ENCODE measurements around the gene BACH2. TPM values are rescaled to one million over a fixed set of nuclear protein-coding genes. Genes with fewer than 3 reads are reported as not detected.

Gene BACH2
- total and polyA plus RNA-seq, 7 donors: 0.12 to 16.9 (median 5.9) TPM

DNA sequence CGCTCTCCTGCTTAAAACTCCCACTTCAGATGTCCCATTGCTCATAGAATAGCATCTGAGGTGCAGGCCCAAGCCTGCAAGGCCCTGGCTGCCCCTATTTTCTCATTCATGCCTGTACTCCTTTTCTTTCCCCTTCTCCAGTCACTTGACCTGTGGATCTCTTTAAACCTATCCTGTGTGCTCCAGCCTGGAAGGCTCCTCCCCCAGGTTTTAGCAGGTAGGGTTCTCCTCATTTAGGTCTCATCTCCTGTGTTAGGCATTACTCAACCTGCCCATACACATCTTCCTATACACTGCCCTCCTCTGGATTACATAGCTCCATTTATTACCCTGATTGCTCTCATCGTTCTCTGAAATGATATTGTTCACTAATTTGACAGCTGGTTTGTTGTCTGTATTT lies 185.3 kb downstream of the BACH2 start:
- no peak for DNase-seq
- TF ChIP-seq, protein P1, sequence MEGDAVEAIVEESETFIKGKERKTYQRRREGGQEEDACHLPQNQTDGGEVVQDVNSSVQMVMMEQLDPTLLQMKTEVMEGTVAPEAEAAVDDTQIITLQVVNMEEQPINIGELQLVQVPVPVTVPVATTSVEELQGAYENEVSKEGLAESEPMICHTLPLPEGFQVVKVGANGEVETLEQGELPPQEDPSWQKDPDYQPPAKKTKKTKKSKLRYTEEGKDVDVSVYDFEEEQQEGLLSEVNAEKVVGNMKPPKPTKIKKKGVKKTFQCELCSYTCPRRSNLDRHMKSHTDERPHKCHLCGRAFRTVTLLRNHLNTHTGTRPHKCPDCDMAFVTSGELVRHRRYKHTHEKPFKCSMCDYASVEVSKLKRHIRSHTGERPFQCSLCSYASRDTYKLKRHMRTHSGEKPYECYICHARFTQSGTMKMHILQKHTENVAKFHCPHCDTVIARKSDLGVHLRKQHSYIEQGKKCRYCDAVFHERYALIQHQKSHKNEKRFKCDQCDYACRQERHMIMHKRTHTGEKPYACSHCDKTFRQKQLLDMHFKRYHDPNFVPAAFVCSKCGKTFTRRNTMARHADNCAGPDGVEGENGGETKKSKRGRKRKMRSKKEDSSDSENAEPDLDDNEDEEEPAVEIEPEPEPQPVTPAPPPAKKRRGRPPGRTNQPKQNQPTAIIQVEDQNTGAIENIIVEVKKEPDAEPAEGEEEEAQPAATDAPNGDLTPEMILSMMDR (IDR thresholded peaks at IDR 0.05): no peak
- Histone ChIP-seq H3K4me3 (no peak overlapping the region), H3K9me3 (peaks cover 9% of the 10 kb centered on the region), H3K27me3 (ENCODE audit: insufficient read depth in 3 of 3, low read length in 2 of 3) (no peaks in the 10 kb centered on the region), H3K36me3 (ENCODE audit: insufficient read depth in 1 of 2, low read depth in 1 of 2) (no peaks in the 10 kb centered on the region), H3K4me1 (no peaks in the 10 kb centered on the region), H3K27ac (no peak overlapping the region)
- WGBS, 3 donors: 94 to 98% (median 97%) methylated on average over 2 of the region's 2 CpGs
- no peak for ATAC-seq
- intact Hi-C loops (cut with DNase I): no loop called here

DNA sequence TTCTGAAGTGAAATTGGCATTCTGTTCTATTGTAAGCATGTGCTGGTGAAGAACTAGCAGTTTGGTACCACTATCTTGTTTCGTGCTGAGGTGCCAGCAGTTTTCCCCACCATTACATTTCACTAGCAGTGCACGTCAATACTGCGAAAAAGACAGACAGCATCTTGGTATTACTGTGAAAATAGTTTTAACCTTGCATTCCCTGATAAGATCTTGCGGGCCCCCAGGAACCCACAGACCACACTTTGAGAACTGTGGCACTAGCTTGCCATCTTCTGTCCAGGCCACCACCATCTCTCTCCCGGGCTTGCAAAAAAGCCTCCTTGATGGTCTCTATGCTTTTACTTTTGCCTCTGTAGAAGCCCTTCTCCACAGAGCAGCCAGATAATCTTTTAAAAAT lies 185.7 kb downstream of the BACH2 start:
- intact Hi-C loops (cut with DNase I): no loop called here
- Histone ChIP-seq H3K4me3 (no peak overlapping the region), H3K4me1 (no peaks in the 10 kb centered on the region), H3K36me3 (ENCODE audit: insufficient read depth in 1 of 2, low read depth in 1 of 2) (no peaks in the 10 kb centered on the region), H3K9me3 (peaks cover 5% of the 10 kb centered on the region), H3K27ac (no peak overlapping the region), H3K27me3 (ENCODE audit: insufficient read depth in 3 of 3, low read length in 2 of 3) (no peaks in the 10 kb centered on the region)
- TF ChIP-seq, protein P1 (IDR thresholded peaks at IDR 0.05): no peak
- 92 to 94% (median 92%) methylated on average over 5 of the region's 5 CpGs for WGBS, 3 donors
- ATAC-seq: no peak
- DNase-seq: no peak

DNA sequence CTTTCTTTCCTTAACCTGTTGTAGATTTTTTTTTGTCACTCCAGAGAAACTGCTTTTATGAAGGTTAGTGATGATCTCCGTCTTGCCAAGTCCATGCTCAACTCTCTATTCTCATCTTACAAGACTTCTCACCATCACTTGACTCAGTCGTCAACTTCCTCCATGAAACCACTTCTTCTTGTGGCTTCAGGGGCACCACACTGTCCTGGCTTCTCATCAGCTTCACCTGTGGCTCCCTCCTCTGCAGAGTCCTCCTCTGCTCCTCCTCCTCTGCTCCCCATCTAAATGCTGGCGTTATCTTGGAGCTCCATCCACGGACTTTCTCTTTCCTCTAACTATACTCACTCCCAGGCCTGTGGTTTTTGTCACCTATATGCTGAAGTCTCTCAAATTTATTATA lies 187.5 kb downstream of the BACH2 start:
- ATAC-seq (no peak), DNase-seq (no peak)
- TF ChIP-seq, protein P1 (IDR thresholded peaks at IDR 0.05): no peak
- 76 to 89% (median 77%) methylated on average over 4 of the region's 4 CpGs for WGBS, 3 donors
- intact Hi-C loops (cut with DNase I): no loop called here
- no peaks in the 10 kb centered on the region for H3K36me3 ChIP-seq (ENCODE audit: insufficient read depth in 1 of 2, low read depth in 1 of 2)
- no peak overlapping the region for H3K27ac ChIP-seq
- no peaks in the 10 kb centered on the region for H3K4me1 ChIP-seq
- H3K27me3 ChIP-seq (ENCODE audit: insufficient read depth in 3 of 3, low read length in 2 of 3): no peaks in the 10 kb centered on the region
- no peak overlapping the region for H3K4me3 ChIP-seq
- H3K9me3 ChIP-seq: peaks cover 5% of the 10 kb centered on the region

DNA sequence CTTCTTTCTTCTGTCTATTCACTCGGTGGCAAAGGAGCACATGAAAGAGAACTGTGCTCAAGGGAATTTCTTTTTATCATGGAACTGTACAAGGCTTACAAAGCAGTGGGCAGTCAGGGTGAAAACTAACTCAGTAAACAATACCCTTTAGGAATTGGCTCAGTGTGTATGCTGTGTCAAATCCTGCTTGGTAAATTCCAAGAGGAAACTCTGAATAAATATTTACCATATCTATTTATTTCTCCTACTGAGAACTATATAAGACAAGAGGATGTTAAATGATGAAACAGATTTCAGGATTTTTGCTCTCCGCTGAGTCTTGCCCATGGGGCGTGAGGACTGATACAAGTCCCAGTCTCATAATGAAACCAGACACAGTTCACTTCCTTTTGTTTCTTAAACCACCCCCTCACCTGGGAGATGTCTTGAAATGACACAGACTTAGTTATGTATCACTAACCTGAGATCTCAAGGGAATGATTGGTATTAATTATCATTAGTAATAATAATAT lies 188.8 kb downstream of the BACH2 start:
- TF ChIP-seq, protein P1 (IDR thresholded peaks at IDR 0.05): no peak
- intact Hi-C loops (cut with DNase I): no loop called here

DNA sequence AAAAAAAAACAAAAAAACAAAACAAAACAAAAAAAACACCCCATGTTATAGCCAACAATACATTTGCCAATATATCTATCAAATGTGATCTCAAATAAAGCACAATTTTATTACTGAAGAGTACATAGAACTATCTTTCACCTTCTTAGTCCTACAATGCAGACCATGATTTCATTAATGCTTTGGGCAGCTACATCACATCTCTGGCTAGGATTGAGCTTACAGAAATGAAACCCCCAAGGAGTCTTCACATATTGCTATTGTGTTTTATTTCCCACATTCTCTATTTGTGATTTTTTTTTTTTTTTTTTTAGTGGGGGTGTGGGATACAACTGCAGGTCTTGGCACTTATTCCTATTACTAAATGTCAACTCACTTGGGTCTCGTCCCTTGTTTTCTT lies 189.3 kb downstream of the BACH2 start:
- no peaks in the 10 kb centered on the region for H3K36me3 ChIP-seq (ENCODE audit: insufficient read depth in 1 of 2, low read depth in 1 of 2)
- DNase-seq (no peak), ATAC-seq (no peak)
- TF ChIP-seq, protein P1 (IDR thresholded peaks at IDR 0.05): no peak
- H3K4me1 ChIP-seq: no peaks in the 10 kb centered on the region
- no peak overlapping the region for H3K27ac ChIP-seq
- no peak overlapping the region for H3K4me3 ChIP-seq
- WGBS, 3 donors: 58 to 72% (median 68%) methylated on average over 1 of the region's 1 CpG
- no peaks in the 10 kb centered on the region for H3K9me3 ChIP-seq
- intact Hi-C loops (cut with DNase I): no loop called here
- H3K27me3 ChIP-seq (ENCODE audit: insufficient read depth in 3 of 3, low read length in 2 of 3): no peaks in the 10 kb centered on the region

More for the DNA sequence above, 188.8 kb downstream of the BACH2 start:
- no peaks in the 10 kb centered on the region for H3K9me3 ChIP-seq
- no peak overlapping the region for H3K27ac ChIP-seq
- no peaks in the 10 kb centered on the region for H3K4me1 ChIP-seq
- ATAC-seq (no peak), DNase-seq (no peak)
- H3K4me3 ChIP-seq: no peak overlapping the region
- H3K27me3 ChIP-seq (ENCODE audit: insufficient read depth in 3 of 3, low read length in 2 of 3): no peaks in the 10 kb centered on the region
- H3K36me3 ChIP-seq (ENCODE audit: insufficient read depth in 1 of 2, low read depth in 1 of 2): no peaks in the 10 kb centered on the region
- 63 to 78% (median 72%) methylated on average over 3 of the region's 3 CpGs for WGBS, 3 donors
